ENCODE data around the gene NFYC. TPM values are rescaled to one million over a fixed set of nuclear protein-coding genes. Genes with fewer than 3 reads are reported as not detected.
A peak's percentile ranks its signal among the peaks of the same experiment; 100 is the strongest.

NFYC gene
- total and polyA plus RNA-seq, 4 experiments from 2014 or later, result 47.7 to 73.6 (median 68.8) TPM

- H3K27me3 ChIP-seq (ENCODE audit: insufficient read depth, low read length), result no peaks in the 10 kb centered on the region
- H3K27ac Mint-ChIP-seq, result no peak overlapping the region
- H3K27ac ChIP-seq (ENCODE audit: low read depth, low read length), result no peak overlapping the region
- H3K4me1 ChIP-seq (ENCODE audit: insufficient read depth, low read length), result peaks cover 33% of the 10 kb centered on the region
- H3K9me3 ChIP-seq (ENCODE audit: control insufficient read depth in 1 of 2, low read length in 2 of 2), result no peaks in the 10 kb centered on the region
- H3K36me3 Mint-ChIP-seq, result peaks cover 2 to 10% of the 10 kb centered on the region in 2 donors
- ChIA-PET CTCF (ENCODE audit: partially characterized antibody) (interaction anchor here (0.8 to 1.5 kb wide), 5 partner anchors 8 to 42 kb away, joined by 3 to 4 read pairs (median 4); no protein-coding TSS in a partner anchor), POLR2A (ENCODE audit: partially characterized antibody) (interaction anchor here (1.6 kb wide), 1 partner anchor 41 kb away, joined by 9 read pairs; the partner anchor contains the start of gene NFYC)
- H3K4me3 ChIP-seq (ENCODE audit: low read length in 2 of 2), result no peak overlapping the region
- no peaks in the 10 kb centered on the region for H3K9me3 Mint-ChIP-seq
- H3K36me3 ChIP-seq (ENCODE audit: insufficient read depth, low read length), result no peaks in the 10 kb centered on the region
- no peaks in the 10 kb centered on the region for H3K27me3 Mint-ChIP-seq
- H3K4me1 Mint-ChIP-seq, result peaks cover 30 to 56% (median 46%) of the 10 kb centered on the region in 4 donors
- DNase-seq, result no peak
- intact Hi-C loops (cut with micrococcal nuclease), result no loop called here
- H3K4me3 Mint-ChIP-seq, result peak overlapping the region in 1 of 8 donors; percentile 61
These were observed 41.3 kb downstream of the NFYC start for GRCh38 chr1:40732756-40733301.

GRCh38 chr1:40734882-40735628, 43.6 kb downstream of the NFYC start:
- Histone ChIP-seq H3K9me3 (ENCODE audit: control insufficient read depth in 1 of 2, low read length in 2 of 2) (no peaks in the 10 kb centered on the region), H3K36me3 (ENCODE audit: insufficient read depth, low read length) (peaks cover 18% of the 10 kb centered on the region), H3K4me3 (ENCODE audit: low read length in 2 of 2) (no peak overlapping the region), H3K4me1 (ENCODE audit: insufficient read depth, low read length) (peaks cover 19% of the 10 kb centered on the region), H3K27me3 (ENCODE audit: insufficient read depth, low read length) (no peaks in the 10 kb centered on the region), H3K27ac (ENCODE audit: low read depth, low read length) (no peak overlapping the region)
- ChIA-PET POLR2A (ENCODE audit: partially characterized antibody) (no interaction called here), CTCF (ENCODE audit: partially characterized antibody) (interaction anchor here (0.7 kb wide), 1 partner anchor 214 kb away, joined by 3 read pairs; no protein-coding TSS in a partner anchor)
- no peaks in the 10 kb centered on the region for H3K9me3 Mint-ChIP-seq
- H3K36me3 Mint-ChIP-seq, result peaks cover 19 to 25% of the 10 kb centered on the region in 2 donors
- no peak overlapping the region for H3K4me3 Mint-ChIP-seq
- peaks cover 30 to 52% (median 42%) of the 10 kb centered on the region in 4 donors for H3K4me1 Mint-ChIP-seq
- intact Hi-C loops (cut with micrococcal nuclease), result no loop called here
- H3K27ac Mint-ChIP-seq, result no peak overlapping the region
- no peak for DNase-seq
- H3K27me3 Mint-ChIP-seq, result no peaks in the 10 kb centered on the region

DNA sequence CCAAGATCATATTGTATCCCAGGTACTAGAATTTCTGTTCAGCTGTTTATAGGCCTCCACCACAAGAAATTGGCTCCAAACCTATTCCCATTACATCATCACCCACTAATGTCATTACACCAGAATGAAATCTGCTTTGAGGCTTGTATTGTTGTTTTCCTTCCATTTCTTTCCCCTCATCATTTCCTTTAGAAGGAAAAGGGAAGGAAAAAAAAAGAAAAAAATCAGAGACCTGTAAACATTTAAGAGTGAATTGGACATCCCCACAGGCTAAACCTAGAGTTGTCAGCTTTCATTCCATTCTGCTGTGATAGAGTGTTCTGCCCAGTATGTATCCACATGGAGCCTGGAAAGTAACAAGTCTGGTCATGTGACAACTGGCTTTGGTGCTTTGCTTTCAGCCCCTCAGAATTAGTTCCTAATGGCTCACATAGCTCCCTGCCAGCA, 44.6 kb downstream of the NFYC start:
- ChIA-PET CTCF (ENCODE audit: partially characterized antibody) (no interaction called here), POLR2A (ENCODE audit: partially characterized antibody) (interaction anchor here (1.3 kb wide), 1 partner anchor 44 kb away, joined by 4 read pairs; the partner anchor contains the start of gene NFYC)
- peaks cover 20% of the 10 kb centered on the region for H3K36me3 ChIP-seq (ENCODE audit: insufficient read depth, low read length)
- no peak overlapping the region for H3K4me3 Mint-ChIP-seq
- no peaks in the 10 kb centered on the region for H3K9me3 ChIP-seq (ENCODE audit: control insufficient read depth in 1 of 2, low read length in 2 of 2)
- peaks cover 29 to 52% (median 39%) of the 10 kb centered on the region in 4 donors for H3K4me1 Mint-ChIP-seq
- H3K36me3 Mint-ChIP-seq, result peaks cover 26 to 30% of the 10 kb centered on the region in 2 donors
- H3K27me3 Mint-ChIP-seq, result no peaks in the 10 kb centered on the region
- no peak for DNase-seq
- intact Hi-C loops (cut with micrococcal nuclease), result no loop called here
- H3K27me3 ChIP-seq (ENCODE audit: insufficient read depth, low read length), result no peaks in the 10 kb centered on the region
- H3K4me1 ChIP-seq (ENCODE audit: insufficient read depth, low read length), result peaks cover 16% of the 10 kb centered on the region
- no peaks in the 10 kb centered on the region for H3K9me3 Mint-ChIP-seq
- peak overlapping the region in 1 of 7 donors; percentile 47 for H3K27ac Mint-ChIP-seq
- no peak overlapping the region for H3K4me3 ChIP-seq (ENCODE audit: low read length in 2 of 2)
- H3K27ac ChIP-seq (ENCODE audit: low read depth, low read length), result no peak overlapping the region

- Mint-ChIP-seq H3K9me3 (no peaks in the 10 kb centered on the region), H3K27ac (peak overlapping the region in 2 of 7 donors; percentile 9 to 18), H3K36me3 (peaks cover 47 to 48% of the 10 kb centered on the region in 2 donors), H3K4me1 (peaks cover 24 to 55% (median 35%) of the 10 kb centered on the region in 4 donors), H3K4me3 (no peak overlapping the region), H3K27me3 (no peaks in the 10 kb centered on the region)
- Histone ChIP-seq H3K9me3 (ENCODE audit: control insufficient read depth in 1 of 2, low read length in 2 of 2) (no peaks in the 10 kb centered on the region), H3K27me3 (ENCODE audit: insufficient read depth, low read length) (no peaks in the 10 kb centered on the region), H3K4me1 (ENCODE audit: insufficient read depth, low read length) (peaks cover 11% of the 10 kb centered on the region), H3K4me3 (ENCODE audit: low read length in 2 of 2) (no peak overlapping the region), H3K36me3 (ENCODE audit: insufficient read depth, low read length) (peaks cover 20% of the 10 kb centered on the region), H3K27ac (ENCODE audit: low read depth, low read length) (no peak overlapping the region)
- intact Hi-C loops (cut with micrococcal nuclease), result no loop called here
- ChIA-PET CTCF (ENCODE audit: partially characterized antibody) (interaction anchor here (1.2 to 1.9 kb wide), 2 partner anchors 10 to 35 kb away, joined by 3 to 8 read pairs; no protein-coding TSS in a partner anchor), POLR2A (ENCODE audit: partially characterized antibody) (interaction anchor here (1.1 to 1.2 kb wide), 2 partner anchors 12 to 16 kb away, joined by 3 to 4 read pairs; no protein-coding TSS in a partner anchor)
- no peak for DNase-seq
These were observed 47.3 kb downstream of the NFYC start for GRCh38 chr1:40738831-40739230.

DNA sequence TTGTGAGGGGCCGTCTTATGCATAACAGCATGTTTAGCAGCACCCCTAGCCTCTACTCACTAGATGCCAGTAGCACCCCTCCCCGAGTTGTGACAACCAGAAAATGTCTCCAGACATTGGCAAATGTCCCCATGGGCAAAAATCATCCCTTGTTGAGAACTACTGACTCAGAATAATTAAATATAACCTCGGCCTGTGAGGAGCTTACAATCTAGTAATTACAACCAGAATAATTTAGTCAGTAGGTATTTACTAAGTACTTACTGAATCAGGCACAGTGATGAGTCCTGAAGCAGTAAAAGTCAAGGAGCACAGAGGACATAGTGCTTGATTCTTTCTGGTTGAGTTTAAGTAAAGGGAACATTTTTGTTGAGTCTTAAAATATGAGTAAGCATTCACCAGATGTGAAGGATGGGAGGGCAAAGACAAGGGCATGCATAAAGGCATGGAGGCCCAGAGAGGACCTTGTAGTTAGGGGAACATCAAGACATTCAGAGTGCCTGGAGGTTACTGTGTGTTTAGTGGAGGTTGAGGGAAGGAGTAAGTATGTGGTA, 48.0 kb downstream of the NFYC start:
- Histone ChIP-seq H3K4me1 (ENCODE audit: insufficient read depth, low read length) (peaks cover 18% of the 10 kb centered on the region), H3K9me3 (ENCODE audit: control insufficient read depth in 1 of 2, low read length in 2 of 2) (no peaks in the 10 kb centered on the region), H3K36me3 (ENCODE audit: insufficient read depth, low read length) (peaks cover 20% of the 10 kb centered on the region), H3K27me3 (ENCODE audit: insufficient read depth, low read length) (no peaks in the 10 kb centered on the region), H3K4me3 (ENCODE audit: low read length in 2 of 2) (no peak overlapping the region), H3K27ac (ENCODE audit: low read depth, low read length) (no peak overlapping the region)
- intact Hi-C loops (cut with micrococcal nuclease), result no loop called here
- Mint-ChIP-seq H3K36me3 (peaks cover 48 to 51% of the 10 kb centered on the region in 2 donors), H3K9me3 (no peaks in the 10 kb centered on the region), H3K27ac (peak overlapping the region in 2 of 7 donors; percentile 52 to 57), H3K4me3 (no peak overlapping the region), H3K27me3 (no peaks in the 10 kb centered on the region), H3K4me1 (peaks cover 25 to 57% (median 35%) of the 10 kb centered on the region in 4 donors)
- DNase-seq, result no peak
- POLR2A ChIA-PET (ENCODE audit: partially characterized antibody), result interaction anchor here (1.2 kb wide), 1 partner anchor 17 kb away, joined by 3 read pairs; no protein-coding TSS in a partner anchor
- CTCF ChIA-PET (ENCODE audit: partially characterized antibody), result interaction anchor here (1.2 to 1.9 kb wide), 2 partner anchors 11 to 35 kb away, joined by 3 to 8 read pairs; no protein-coding TSS in a partner anchor

DNA sequence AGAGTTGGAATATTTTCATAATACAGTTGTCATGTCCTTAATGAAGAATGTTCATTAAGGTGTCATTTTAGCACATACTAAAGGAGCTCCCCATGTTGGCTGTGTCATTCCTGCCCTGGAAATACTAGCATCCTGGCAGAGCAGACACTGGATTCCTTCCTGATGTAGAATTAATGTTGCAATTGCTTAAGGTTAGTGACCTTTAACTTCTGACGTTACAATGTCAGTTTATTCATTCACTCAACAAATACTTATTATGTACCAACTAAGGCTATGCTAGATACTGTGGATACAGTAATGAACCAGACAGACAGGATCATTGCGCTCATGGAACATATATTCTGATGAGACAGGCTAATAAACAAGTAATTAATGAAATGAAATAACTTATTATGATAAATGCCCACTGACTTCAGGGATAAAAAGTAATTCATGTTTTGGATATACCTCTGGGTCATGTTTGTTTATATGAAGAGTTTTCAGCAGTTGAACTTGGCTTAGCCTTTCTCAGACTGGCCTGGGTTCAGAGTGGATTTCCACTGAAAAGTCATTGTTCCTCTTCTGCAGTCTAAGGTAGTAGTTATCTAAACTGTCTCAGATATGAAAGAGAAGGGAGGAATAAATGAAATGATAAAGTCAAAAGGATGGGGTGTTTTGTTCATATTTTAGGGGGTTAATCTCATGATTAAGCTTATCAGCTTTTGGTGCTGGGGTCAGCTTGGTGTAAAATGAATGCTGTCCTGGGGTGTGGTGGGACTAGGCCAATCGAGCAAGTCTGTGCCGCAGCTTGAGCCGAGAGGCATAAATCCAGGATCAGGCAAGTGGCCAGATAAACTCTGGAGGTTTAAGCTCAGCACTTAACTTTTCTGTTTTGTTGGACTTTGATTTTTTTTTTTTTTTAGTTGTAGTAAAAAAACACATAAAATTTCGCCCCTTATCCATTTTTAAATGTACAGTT, 48.8 kb downstream of the NFYC start:
- H3K4me1 ChIP-seq (ENCODE audit: insufficient read depth, low read length), result peaks cover 18% of the 10 kb centered on the region
- H3K36me3 Mint-ChIP-seq, result peaks cover 49 to 55% of the 10 kb centered on the region in 2 donors
- intact Hi-C loops (cut with micrococcal nuclease), result no loop called here
- H3K9me3 Mint-ChIP-seq, result no peaks in the 10 kb centered on the region
- DNase-seq, result no peak
- no peaks in the 10 kb centered on the region for H3K9me3 ChIP-seq (ENCODE audit: control insufficient read depth in 1 of 2, low read length in 2 of 2)
- H3K27me3 Mint-ChIP-seq, result no peaks in the 10 kb centered on the region
- ChIA-PET POLR2A (ENCODE audit: partially characterized antibody) (interaction anchor here (1.2 to 2.2 kb wide), 2 partner anchors 18 to 49 kb away, joined by 3 to 6 read pairs; partner anchors contain the start of gene NFYC), CTCF (ENCODE audit: partially characterized antibody) (no interaction called here)
- H3K4me3 ChIP-seq (ENCODE audit: low read length in 2 of 2), result no peak overlapping the region
- H3K27me3 ChIP-seq (ENCODE audit: insufficient read depth, low read length), result no peaks in the 10 kb centered on the region
- no peak overlapping the region for H3K4me3 Mint-ChIP-seq
- H3K27ac ChIP-seq (ENCODE audit: low read depth, low read length), result no peak overlapping the region
- peak overlapping the region in 3 of 7 donors; percentile 22 to 72 (median 52) for H3K27ac Mint-ChIP-seq
- peaks cover 20% of the 10 kb centered on the region for H3K36me3 ChIP-seq (ENCODE audit: insufficient read depth, low read length)
- peaks cover 21 to 57% (median 36%) of the 10 kb centered on the region in 4 donors for H3K4me1 Mint-ChIP-seq
